ENCODE data around the gene CLIC5. TPM values are rescaled to one million over a fixed set of nuclear protein-coding genes. Genes with fewer than 3 reads are reported as not detected.
A peak's percentile ranks its signal among the peaks of the same experiment; 100 is the strongest.

The CLIC5 gene
- 1 to 10 TPM; 6.0 to 6.4 TPM for total RNA-seq

DNA sequence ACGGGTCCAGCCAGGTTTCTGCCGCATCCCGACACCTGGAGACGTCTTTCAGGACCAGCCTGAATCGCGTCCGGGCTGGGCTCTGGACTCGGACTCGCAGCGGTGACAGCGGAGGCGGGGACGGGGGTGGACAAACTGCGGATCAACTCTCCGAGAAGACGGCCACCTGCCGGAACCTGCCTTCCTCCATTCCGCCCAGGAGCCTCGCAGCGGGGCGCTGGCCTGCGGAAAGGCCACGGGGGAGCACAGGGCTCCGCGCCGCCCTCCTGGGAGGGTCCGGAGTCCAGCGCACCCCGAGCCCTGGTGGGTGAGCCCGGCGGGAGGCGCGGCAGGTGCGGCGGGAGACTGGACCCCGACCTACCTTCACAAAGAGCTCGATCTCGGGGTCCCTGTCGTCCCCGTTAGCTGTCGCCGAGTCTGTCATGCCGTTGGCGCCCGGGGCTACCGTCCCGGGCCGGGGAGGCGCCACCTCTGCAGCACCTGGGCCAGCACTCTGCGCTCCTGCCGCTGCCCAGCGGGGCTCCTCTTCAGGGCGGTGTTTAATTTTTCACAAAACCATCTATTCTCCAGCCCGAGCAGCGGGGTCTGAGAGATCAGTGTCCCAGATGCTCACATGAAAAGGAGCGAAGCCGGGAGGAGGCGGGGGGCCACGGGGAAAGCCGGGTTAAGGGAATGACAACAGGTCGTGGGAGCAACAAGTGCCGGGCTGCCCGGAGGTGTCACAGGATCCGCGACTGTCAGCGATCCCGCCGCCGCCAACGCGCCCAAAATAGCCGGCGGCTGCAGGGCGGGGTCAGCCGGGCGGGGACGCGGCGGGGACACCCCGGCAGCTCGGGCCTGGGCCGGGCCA, at the start of gene CLIC5:
CLIC5 (minus strand) TSS at position 742 of the 850 bp plus-strand sequence; CDS start at position 424, 318 bp downstream.
- Mint-ChIP-seq H3K4me3 (peak within 1 kb of the TSS; percentile 78), H3K4me1 (peaks cover 37% of the 10 kb centered on the region), H3K36me3 (no peaks in the 10 kb centered on the region), H3K27me3 (peaks cover 19% of the 10 kb centered on the region), H3K9me3 (peaks cover 3% of the 10 kb centered on the region), H3K27ac (peak within 1 kb of the TSS; percentile 18)
- ATAC-seq (ENCODE audit: low read depth): peak; percentile 15
- DNase-seq: peak; percentile 56
- POLR2A ChIA-PET: interaction anchor here (1.0 kb wide), 1 partner anchor 10 kb away, joined by 3 read pairs; no protein-coding TSS in a partner anchor

DNA sequence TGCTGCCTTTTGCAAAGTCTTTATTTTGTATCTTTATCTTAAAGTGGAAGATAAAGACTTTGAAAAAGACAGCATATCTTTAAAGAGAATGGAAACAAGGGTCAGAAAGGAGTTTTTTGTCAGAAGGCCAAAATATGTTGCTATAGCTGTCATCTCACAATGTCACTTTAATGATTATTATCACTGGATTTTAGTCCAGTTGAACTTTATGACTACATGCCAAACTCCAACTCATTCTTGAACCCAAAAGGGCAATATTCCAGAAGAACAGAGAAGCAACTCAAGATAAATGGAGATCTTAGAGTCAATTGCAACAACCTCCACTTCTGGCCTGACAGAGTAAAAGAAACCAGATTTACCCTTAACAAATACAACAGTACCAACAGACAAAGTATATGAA, 47.3 kb upstream of the CLIC5 start:
- Mint-ChIP-seq H3K4me3 (no peak overlapping the region), H3K27ac (no peak overlapping the region), H3K27me3 (peaks cover 14% of the 10 kb centered on the region), H3K4me1 (no peaks in the 10 kb centered on the region), H3K9me3 (peaks cover 5% of the 10 kb centered on the region), H3K36me3 (no peaks in the 10 kb centered on the region)
- POLR2A ChIA-PET: no interaction called here
- DNase-seq (no peak), ATAC-seq (ENCODE audit: low read depth) (no peak)

DNA sequence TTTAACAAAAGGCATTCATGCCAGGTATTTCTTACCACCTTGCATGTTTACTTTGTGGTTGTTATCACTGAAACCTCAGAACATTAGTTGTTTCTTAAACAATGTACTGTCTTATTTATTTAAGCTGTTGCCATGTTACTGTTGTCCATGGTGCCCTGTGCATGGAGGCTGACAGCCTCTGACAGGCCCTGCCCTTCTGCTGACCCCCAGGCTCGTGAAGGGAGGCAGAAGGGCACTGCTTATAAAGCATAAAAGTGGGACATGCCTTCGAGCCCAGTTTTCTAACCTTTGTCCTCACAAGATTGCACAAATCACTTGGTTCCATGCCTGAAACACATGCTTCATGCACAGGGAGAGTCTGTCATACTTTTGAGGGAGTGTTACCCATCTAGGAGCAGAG, 46.7 kb upstream of the CLIC5 start:
- POLR2A ChIA-PET: no interaction called here
- no peak for DNase-seq
- Mint-ChIP-seq H3K9me3 (peaks cover 5% of the 10 kb centered on the region), H3K4me3 (no peak overlapping the region), H3K27me3 (peaks cover 17% of the 10 kb centered on the region), H3K36me3 (no peaks in the 10 kb centered on the region), H3K4me1 (no peaks in the 10 kb centered on the region), H3K27ac (no peak overlapping the region)
- no peak for ATAC-seq (ENCODE audit: low read depth)

- POLR2A ChIA-PET: no interaction called here
- no peaks in the 10 kb centered on the region for H3K36me3 Mint-ChIP-seq
- no peaks in the 10 kb centered on the region for H3K4me1 Mint-ChIP-seq
- H3K4me3 Mint-ChIP-seq: no peak overlapping the region
- peaks cover 20% of the 10 kb centered on the region for H3K27me3 Mint-ChIP-seq
- no peak for ATAC-seq (ENCODE audit: low read depth)
- no peak for DNase-seq
- H3K9me3 Mint-ChIP-seq: peaks cover 5% of the 10 kb centered on the region
- no peak overlapping the region for H3K27ac Mint-ChIP-seq
Measured at GRCh38 chr6:46061497-46061896, 45.8 kb upstream of the CLIC5 start.

DNA sequence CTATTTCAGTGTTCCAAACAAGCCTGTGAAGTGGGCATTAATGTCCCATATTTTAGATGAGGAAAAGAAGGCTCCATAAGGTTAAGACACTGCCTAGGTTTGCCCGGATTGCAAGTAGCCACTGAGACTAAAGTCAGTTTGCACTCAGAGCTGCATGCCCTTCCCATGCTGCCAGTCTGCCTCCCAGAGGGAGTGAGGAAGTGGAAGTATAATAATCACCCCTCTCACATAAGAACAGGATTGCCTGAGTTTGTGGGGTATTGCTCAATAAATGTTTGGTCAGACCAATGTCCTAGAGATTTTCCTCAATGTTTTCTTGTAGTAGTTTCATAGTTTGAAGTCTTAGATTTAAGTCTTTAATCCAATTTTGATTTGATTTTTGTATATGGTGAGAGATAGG, 43.9 kb upstream of the CLIC5 start:
- Mint-ChIP-seq H3K36me3 (no peaks in the 10 kb centered on the region), H3K27ac (no peak overlapping the region), H3K4me3 (no peak overlapping the region), H3K9me3 (peaks cover 6% of the 10 kb centered on the region), H3K4me1 (no peaks in the 10 kb centered on the region), H3K27me3 (peaks cover 17% of the 10 kb centered on the region)
- no peak for ATAC-seq (ENCODE audit: low read depth)
- POLR2A ChIA-PET: no interaction called here
- no peak for DNase-seq

DNA sequence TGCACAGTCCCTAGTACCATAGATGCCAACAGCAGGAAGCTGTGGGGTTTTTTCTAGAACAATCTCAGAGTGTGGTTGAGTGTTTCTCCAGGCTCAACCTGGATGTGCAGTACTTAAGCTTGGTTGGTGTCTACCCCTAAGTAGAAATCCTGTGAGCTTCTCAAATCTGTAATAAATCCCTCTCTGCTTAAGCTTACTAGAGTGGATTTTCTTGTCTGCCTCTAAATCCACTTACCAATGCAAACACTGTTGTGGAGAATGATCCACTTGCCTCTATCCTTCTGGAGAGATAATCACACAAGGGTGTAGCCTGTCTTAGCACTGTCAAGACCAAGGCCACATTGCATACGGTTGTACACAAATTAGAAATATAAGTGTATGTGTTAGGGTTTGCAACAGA, 43.3 kb upstream of the CLIC5 start:
- H3K27ac Mint-ChIP-seq: no peak overlapping the region
- H3K4me3 Mint-ChIP-seq: no peak overlapping the region
- H3K4me1 Mint-ChIP-seq: no peaks in the 10 kb centered on the region
- peaks cover 6% of the 10 kb centered on the region for H3K9me3 Mint-ChIP-seq
- H3K27me3 Mint-ChIP-seq: peaks cover 13% of the 10 kb centered on the region
- POLR2A ChIA-PET: no interaction called here
- no peak for DNase-seq
- no peaks in the 10 kb centered on the region for H3K36me3 Mint-ChIP-seq
- ATAC-seq (ENCODE audit: low read depth): no peak

GRCh38 chr6:46057792-46058191, 42.1 kb upstream of the CLIC5 start:
- no peak for DNase-seq
- no peak for ATAC-seq (ENCODE audit: low read depth)
- H3K9me3 Mint-ChIP-seq: peaks cover 1% of the 10 kb centered on the region
- POLR2A ChIA-PET: no interaction called here
- peaks cover 13% of the 10 kb centered on the region for H3K27me3 Mint-ChIP-seq
- H3K27ac Mint-ChIP-seq: no peak overlapping the region
- no peaks in the 10 kb centered on the region for H3K36me3 Mint-ChIP-seq
- H3K4me3 Mint-ChIP-seq: no peak overlapping the region
- peaks cover 7% of the 10 kb centered on the region for H3K4me1 Mint-ChIP-seq

- Mint-ChIP-seq H3K4me1 (peaks cover 7% of the 10 kb centered on the region), H3K36me3 (no peaks in the 10 kb centered on the region), H3K27me3 (peaks cover 13% of the 10 kb centered on the region), H3K4me3 (no peak overlapping the region), H3K27ac (no peak overlapping the region), H3K9me3 (peaks cover 1% of the 10 kb centered on the region)
- DNase-seq: no peak
- ATAC-seq (ENCODE audit: low read depth): no peak
- POLR2A ChIA-PET: no interaction called here
Measured at GRCh38 chr6:46056906-46057529, 41.4 kb upstream of the CLIC5 start.

DNA sequence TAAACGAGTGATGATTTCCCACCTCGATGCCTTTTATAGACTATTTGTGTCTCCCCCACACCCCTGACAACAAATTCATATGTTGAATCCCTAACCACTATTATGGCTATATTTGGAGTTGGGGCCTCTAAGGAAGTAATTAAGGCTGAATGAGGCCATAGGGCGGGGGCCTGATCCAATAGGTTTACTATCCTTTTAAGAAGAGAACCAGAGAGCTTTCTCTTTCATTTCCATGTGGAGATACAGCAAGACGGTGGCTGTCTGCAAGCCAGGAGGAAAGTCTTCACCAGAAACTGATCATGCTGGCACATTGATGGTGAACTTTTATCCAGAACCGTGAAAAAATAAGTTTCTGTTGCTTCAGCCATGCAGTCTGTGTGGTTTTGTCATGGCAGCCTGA, 38.9 kb upstream of the CLIC5 start:
- Mint-ChIP-seq H3K9me3 (peaks cover 1% of the 10 kb centered on the region), H3K27me3 (peaks cover 16% of the 10 kb centered on the region), H3K27ac (no peak overlapping the region), H3K4me3 (no peak overlapping the region), H3K4me1 (peaks cover 7% of the 10 kb centered on the region), H3K36me3 (no peaks in the 10 kb centered on the region)
- POLR2A ChIA-PET: no interaction called here
- DNase-seq (no peak), ATAC-seq (ENCODE audit: low read depth) (no peak)

GRCh38 chr6:46053039-46053933, 37.6 kb upstream of the CLIC5 start:
- Mint-ChIP-seq H3K27ac (no peak overlapping the region), H3K36me3 (no peaks in the 10 kb centered on the region), H3K4me3 (no peak overlapping the region), H3K27me3 (peaks cover 21% of the 10 kb centered on the region), H3K4me1 (peaks cover 7% of the 10 kb centered on the region), H3K9me3 (peaks cover 1% of the 10 kb centered on the region)
- ATAC-seq (ENCODE audit: low read depth): no peak
- POLR2A ChIA-PET: no interaction called here
- no peak for DNase-seq

DNA sequence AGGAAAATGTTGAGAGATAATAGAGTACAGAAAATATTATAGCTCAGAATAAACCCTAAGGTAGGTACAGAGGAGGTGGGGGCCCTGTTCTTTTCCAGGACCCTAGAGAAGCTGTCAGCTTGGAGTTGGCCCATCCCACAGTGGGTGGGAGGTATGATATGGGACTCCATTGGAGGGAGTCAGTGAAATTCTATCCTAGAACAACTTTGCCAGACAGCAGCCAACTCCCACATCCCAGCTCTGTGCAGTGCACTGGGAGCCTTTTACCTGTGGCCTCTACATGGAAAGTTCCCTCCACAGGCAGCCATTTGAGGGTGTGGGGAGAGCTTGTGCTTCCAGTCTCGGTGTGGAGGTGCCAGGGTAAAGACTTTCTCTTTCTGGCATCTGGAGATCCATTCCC, 36.8 kb upstream of the CLIC5 start:
- peak overlapping the region; percentile 46 for H3K27ac Mint-ChIP-seq
- H3K4me1 Mint-ChIP-seq: peaks cover 7% of the 10 kb centered on the region
- H3K9me3 Mint-ChIP-seq: peaks cover 1% of the 10 kb centered on the region
- H3K27me3 Mint-ChIP-seq: peaks cover 18% of the 10 kb centered on the region
- ATAC-seq (ENCODE audit: low read depth) (no peak), DNase-seq (no peak)
- H3K4me3 Mint-ChIP-seq: no peak overlapping the region
- no peaks in the 10 kb centered on the region for H3K36me3 Mint-ChIP-seq
- POLR2A ChIA-PET: no interaction called here

- POLR2A ChIA-PET: no interaction called here
- no peak for ATAC-seq (ENCODE audit: low read depth)
- H3K4me3 Mint-ChIP-seq: no peak overlapping the region
- H3K27ac Mint-ChIP-seq: peak overlapping the region; percentile 46
- H3K36me3 Mint-ChIP-seq: no peaks in the 10 kb centered on the region
- peaks cover 7% of the 10 kb centered on the region for H3K4me1 Mint-ChIP-seq
- H3K9me3 Mint-ChIP-seq: peaks cover 1% of the 10 kb centered on the region
- H3K27me3 Mint-ChIP-seq: peaks cover 13% of the 10 kb centered on the region
- DNase-seq: no peak
Measured at GRCh38 chr6:46051962-46052361, 36.3 kb upstream of the CLIC5 start.

DNA sequence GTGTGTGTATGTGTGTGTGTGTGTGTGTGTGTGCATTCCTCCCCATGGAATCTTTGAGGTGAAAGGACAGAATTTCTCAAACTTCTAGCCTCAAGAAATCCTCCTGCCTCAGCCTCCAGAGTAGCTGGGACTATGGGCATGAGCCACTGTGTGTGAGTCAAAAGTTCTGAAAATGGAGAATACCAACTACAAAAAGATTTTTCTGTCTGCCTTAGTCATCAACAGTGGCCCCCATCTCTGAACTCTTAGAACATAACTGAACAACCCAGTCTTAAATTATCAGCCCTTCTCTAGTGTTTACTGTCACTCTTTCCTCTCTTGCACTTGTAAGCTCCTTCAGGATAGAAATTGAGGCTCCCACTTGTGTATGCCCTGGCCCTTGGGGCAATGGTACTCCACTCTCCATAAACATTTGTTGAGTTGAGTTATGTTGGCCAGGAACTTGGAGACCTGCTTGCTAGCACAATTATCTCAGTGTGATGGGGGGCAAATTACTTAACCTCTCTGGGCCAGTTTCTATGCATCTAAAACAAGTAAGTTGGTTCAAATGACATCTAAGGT, 35.3 kb upstream of the CLIC5 start:
- H3K9me3 Mint-ChIP-seq: peaks cover 1% of the 10 kb centered on the region
- no peak for DNase-seq
- H3K4me1 Mint-ChIP-seq: peaks cover 7% of the 10 kb centered on the region
- H3K4me3 Mint-ChIP-seq: no peak overlapping the region
- no peak overlapping the region for H3K27ac Mint-ChIP-seq
- H3K27me3 Mint-ChIP-seq: peaks cover 10% of the 10 kb centered on the region
- no peaks in the 10 kb centered on the region for H3K36me3 Mint-ChIP-seq
- ATAC-seq (ENCODE audit: low read depth): no peak
- POLR2A ChIA-PET: no interaction called here

Measured in activated naive CD8-positive, alpha-beta T cell treated with anti-CD3 and anti-CD28 coated beads, Interleukin-2, amount 10 ng/mL, durations not matched to agents 7 days and 5 days (primary cell).